NT2/D1 (cell line): ENCODE measurements around the gene TTLL12.

Source experiments
- SUZ12 ChIP-seq: IDR thresholded peaks from 2 replicates; pipeline ENCODE4 v1.6.1; 2011; ENCODE audit not compliant: insufficient read length, insufficient read depth; ENCODE audit errors: extremely low read depth
- ZNF274 ChIP-seq: IDR thresholded peaks from 2 replicates; pipeline ENCODE4 v1.6.1; 2011; ENCODE audit warnings: mild to moderate bottlenecking, low read depth, low read length

GRCh38 chr22:43157874-43158546, 28.9 kb downstream of the TTLL12 start:
- TF ChIP-seq ZNF274 (no peak), SUZ12 (no peak)
